ENCODE data around the gene ADAR.
"Not testable (repeated sequence)": the region's sequence is repeated elsewhere in the genome, so short reads cannot be mapped to it uniquely, and the experiment has no call there.

The ADAR gene

GRCh38 chr1:154607609-154608396 is at the start of gene ADAR:
TSS of gene ADAR (minus strand) at chr1:154608186. CDS start at chr1:154608006, 180 bp downstream.
- DNase-seq (ENCODE audit: low read depth): peak; percentile 99
- peak within 1 kb of the TSS; percentile 89 for H3K4me3 ChIP-seq (ENCODE audit: low read length)
- TF ChIP-seq CTCF (conservative IDR thresholded peaks at IDR 0.05; ENCODE audit: low read length): peak; percentile 8; the same call in 1 of the 2 replicates

- TF ChIP-seq CTCF (conservative IDR thresholded peaks at IDR 0.05; ENCODE audit: low read length): no peak
- no peak overlapping the region for H3K4me3 ChIP-seq (ENCODE audit: low read length)
- no peak for DNase-seq (ENCODE audit: low read depth)
Measured at GRCh38 chr1:154657556-154657955, 49.6 kb upstream of the ADAR start.

- TF ChIP-seq CTCF (conservative IDR thresholded peaks at IDR 0.05; ENCODE audit: low read length): no peak
- H3K4me3 ChIP-seq (ENCODE audit: low read length): no peak overlapping the region
- no peak for DNase-seq (ENCODE audit: low read depth)
Measured at GRCh38 chr1:154652893-154653292, 44.9 kb upstream of the ADAR start.

GRCh38 chr1:154644724-154645123 is 36.7 kb upstream of the ADAR start:
- not testable (repeated sequence) for H3K4me3 ChIP-seq (ENCODE audit: low read length); DNase-seq (ENCODE audit: low read depth)

- H3K4me3 ChIP-seq (ENCODE audit: low read length): no peak overlapping the region
- no peak for TF ChIP-seq CTCF (conservative IDR thresholded peaks at IDR 0.05; ENCODE audit: low read length)
- no peak for DNase-seq (ENCODE audit: low read depth)
Measured at GRCh38 chr1:154641534-154641933, 33.5 kb upstream of the ADAR start.

- DNase-seq (ENCODE audit: low read depth): no peak
- H3K4me3 ChIP-seq (ENCODE audit: low read length): no peak overlapping the region
- no peak for TF ChIP-seq CTCF (conservative IDR thresholded peaks at IDR 0.05; ENCODE audit: low read length)
Measured at GRCh38 chr1:154639876-154640275, 31.9 kb upstream of the ADAR start.

GRCh38 chr1:154635171-154635570 is 27.2 kb upstream of the ADAR start:
- no peak for DNase-seq (ENCODE audit: low read depth)
- TF ChIP-seq CTCF (conservative IDR thresholded peaks at IDR 0.05; ENCODE audit: low read length): no peak
- no peak overlapping the region for H3K4me3 ChIP-seq (ENCODE audit: low read length)
